GM10847 (cell line): ENCODE measurements around the gene TYMP.

ENCODE experiments used
- POLR2A ChIP-seq: IDR thresholded peaks from 2 replicates; pipeline ENCODE4 v1.6.1; 2011; ENCODE audit not compliant: insufficient read length; ENCODE audit errors: extremely low read depth

TYMP gene

GRCh38 chr22:50487290-50488005 is 42.4 kb downstream of the TYMP start:
- no peak for TF ChIP-seq POLR2A

- TF ChIP-seq POLR2A = no peak
Measured at GRCh38 chr22:50486561-50487289, 43.1 kb downstream of the TYMP start, which contains the start of gene MIOX. Gene MIOX (plus strand): TSS chr22:50486859. CDS start chr22:50486898, 39 bp downstream.

GRCh38 chr22:50485221-50486131 is 44.3 kb downstream of the TYMP start:
- no peak for TF ChIP-seq POLR2A

GRCh38 chr22:50483977-50484853 is 45.6 kb downstream of the TYMP start:
- TF ChIP-seq POLR2A = no peak

- TF ChIP-seq POLR2A = no peak
Measured at GRCh38 chr22:50483556-50483955, 46.3 kb downstream of the TYMP start.

- TF ChIP-seq POLR2A = no peak
Measured at GRCh38 chr22:50483106-50483505, 46.7 kb downstream of the TYMP start.

- TF ChIP-seq POLR2A = no peak
Measured at GRCh38 chr22:50482107-50483074, 47.4 kb downstream of the TYMP start.

- no peak for TF ChIP-seq POLR2A
Measured at GRCh38 chr22:50481440-50482106, 48.2 kb downstream of the TYMP start, which contains the start of gene ADM2. Gene ADM2 (plus strand): TSS chr22:50481543. CDS start chr22:50481848, 305 bp downstream.

- no peak for TF ChIP-seq POLR2A
Measured at GRCh38 chr22:50481045-50481439, 48.8 kb downstream of the TYMP start.

- TF ChIP-seq POLR2A = no peak
Measured at GRCh38 chr22:50479721-50480120, 50.1 kb downstream of the TYMP start.

- TF ChIP-seq POLR2A = no peak
Measured at GRCh38 chr22:50477923-50478322, 51.9 kb downstream of the TYMP start.

GRCh38 chr22:50476868-50477267 is 52.9 kb downstream of the TYMP start:
- TF ChIP-seq POLR2A = no peak
